Motor neuron (in vitro differentiated cells): ENCODE results near the gene TTC21B. TPM values are rescaled to one million over a fixed set of nuclear protein-coding genes. Genes with fewer than 3 reads are reported as not detected.
"Not testable (repeated sequence)": the region's sequence is repeated elsewhere in the genome, so short reads cannot be mapped to it uniquely, and the experiment has no call there.

Source experiments
- ATAC-seq, 8 experiments: fragments of 200-7000 bp; cut with Tn5 transposase; replicated peaks in 6 of 8; 2 replicates each; pipeline ENCODE4 v1.8.0; 2021; ENCODE audit warnings: mild to moderate bottlenecking in 8 of 8, moderate library complexity in 8 of 8
- H3K27ac ChIP-seq, 2 donors: fragments of 250-450 bp; sonication (Bioruptor Pico); 2 replicates each; pipeline ENCODE4 v1.9.0; 2021; ENCODE audit warnings: antibody characterized with exemption in 2 of 2, mild to moderate bottlenecking in 2 of 2, moderate library complexity in 1 of 2
- H3K4me1 ChIP-seq, 2 donors: fragments of 250-450 bp; sonication (Bioruptor Pico); replicated peaks in 1 of 2; 2 replicates each; pipeline ENCODE4 v1.6.1; 2021; ENCODE audit warnings: antibody characterized with exemption in 2 of 2, mild to moderate bottlenecking in 2 of 2, moderate library complexity in 1 of 2
- H3K4me3 ChIP-seq, 5 donors: fragments of 250-450 bp; sonication (Bioruptor Pico); 2 replicates each; pipeline ENCODE4 v1.9.0; 2021; ENCODE audit warnings: antibody characterized with exemption in 5 of 5, mild to moderate bottlenecking in 5 of 5, moderate library complexity in 4 of 5
- WGBS, 10 experiments: fragments of 450-650 bp; shearing (Covaris generic); methylation state at CpG; one replicate each; pipeline ENCODE4 v1.0.0; 2022; 5-methylcytosine and 5-hydroxymethylcytosine counted together
- in situ Hi-C, 9 experiments: fragments of 400-800 bp; cut with MboI; loops; one replicate each; pipeline ENCODE4 v1.15.0; 2021; ENCODE audit warnings: low sequenced_read_pairs in 9 of 9, low pct_unique_long_range_greater_than_20kb in 2 of 9; ENCODE audit not compliant: unreplicated experiment in 9 of 9
- total RNA-seq, 8 experiments: library from RNA; unstranded; fragments of 300-600 nt; gene quantifications; 2 replicates each; pipeline versions ENCODE4 v1.2.3 to v1.2.4, GENCODE V29; 2022

Gene TTC21B
- total RNA-seq, 8 experiments from 2014 or later = 17.3 to 65.3 (median 25.6) TPM

- Histone ChIP-seq H3K4me1 (peaks cover 7 to 16% of the 10 kb centered on the region in 2 donors), H3K27ac (no peak overlapping the region), H3K4me3 (no peak overlapping the region)
- ATAC-seq = no peak
- WGBS, 10 experiments = 80 to 100% (median 96%) methylated on average over 2 to 5 of the region's 5 CpGs
- in situ Hi-C loops = loop anchor here in 4 of 9 experiments (25.0 kb wide), 4 partner anchors 460 to 860 kb away; partner anchors contain the start of gene SCN2A (in 1 of the 4)
Observed at GRCh38 chr2:165872101-165872791, 81.3 kb downstream of the TTC21B start.

GRCh38 chr2:165871025-165871424, 82.6 kb downstream of the TTC21B start:
- Histone ChIP-seq H3K4me1 (peaks cover 7 to 16% of the 10 kb centered on the region in 2 donors), H3K4me3 (no peak overlapping the region), H3K27ac (peak overlapping the region in 1 of 2 donors; percentile 4)
- in situ Hi-C loops = loop anchor here in 4 of 9 experiments (25.0 kb wide), 4 partner anchors 459 to 859 kb away; partner anchors contain the start of gene SCN2A (in 1 of the 4)
- 80 to 100% (median 98%) methylated on average over 1 to 2 of the region's 2 CpGs; no CpG with 5 or more reads in 2 of the 10 experiments for WGBS, 10 experiments
- ATAC-seq = no peak

- ATAC-seq = peak in 3 of 8 experiments; percentile 15 to 54 (median 37)
- 33 to 100% (median 83%) methylated on average over 1 to 6 of the region's 6 CpGs for WGBS, 10 experiments
- in situ Hi-C loops = loop anchor here in 4 of 9 experiments (25.0 kb wide), 4 partner anchors 458 to 858 kb away; partner anchors contain the start of gene SCN2A (in 1 of the 4)
- H3K4me1 ChIP-seq = peaks cover 7 to 18% of the 10 kb centered on the region in 2 donors
- no peak overlapping the region for H3K27ac ChIP-seq
- no peak overlapping the region for H3K4me3 ChIP-seq
Observed at GRCh38 chr2:165870346-165870745, 83.2 kb downstream of the TTC21B start.

GRCh38 chr2:165868211-165868610, 85.4 kb downstream of the TTC21B start:
- H3K4me1 ChIP-seq = peaks cover 16 to 36% of the 10 kb centered on the region in 2 donors
- peak in 1 of 8 experiments; percentile 41 for ATAC-seq
- in situ Hi-C loops = loop anchor here in 4 of 9 experiments (25.0 kb wide), 4 partner anchors 456 to 856 kb away; partner anchors contain the start of gene SCN2A (in 1 of the 4)
- H3K4me3 ChIP-seq = no peak overlapping the region
- 65 to 100% (median 80%) methylated on average over 1 to 4 of the region's 4 CpGs; no CpG with 5 or more reads in 1 of the 10 experiments for WGBS, 10 experiments
- no peak overlapping the region for H3K27ac ChIP-seq

- in situ Hi-C loops = loop anchor here in 4 of 9 experiments (25.0 kb wide), 4 partner anchors 452 to 852 kb away; partner anchors contain the start of gene SCN2A (in 1 of the 4)
- H3K4me3 ChIP-seq = peak overlapping the region; percentile 15 to 28 (median 20)
Observed at GRCh38 chr2:165864296-165864695, 89.3 kb downstream of the TTC21B start.

GRCh38 chr2:165863810-165864261, 89.7 kb downstream of the TTC21B start:
- peak in 5 of 8 experiments; percentile 85 to 91 (median 90) for ATAC-seq
- peak overlapping the region; percentile 15 to 28 (median 20) for H3K4me3 ChIP-seq
- WGBS, 10 experiments = 0 to 91% (median 38%) methylated on average over 1 to 4 of the region's 5 CpGs; no CpG with 5 or more reads in 3 of the 10 experiments
- H3K27ac ChIP-seq = peak overlapping the region; percentile 65 to 81
- H3K4me1 ChIP-seq = peaks cover 13 to 30% of the 10 kb centered on the region in 2 donors
- in situ Hi-C loops = loop anchor here in 4 of 9 experiments (25.0 kb wide), 4 partner anchors 452 to 852 kb away; partner anchors contain the start of gene SCN2A (in 1 of the 4)

More at GRCh38 chr2:165864296-165864695, 89.3 kb downstream of the TTC21B start:
- peak in 5 of 8 experiments; percentile 94 to 97 (median 96) for ATAC-seq
- Histone ChIP-seq H3K4me1 (peaks cover 13 to 30% of the 10 kb centered on the region in 2 donors), H3K27ac (peak overlapping the region; percentile 30 to 65)
- 0 to 60% (median 14%) methylated on average over 1 to 5 of the region's 6 CpGs for WGBS, 10 experiments

GRCh38 chr2:165861083-165861482, 92.5 kb downstream of the TTC21B start:
- WGBS, 10 experiments = 60 to 100% (median 90%) methylated on average over 1 to 2 of the region's 2 CpGs; no CpG with 5 or more reads in 4 of the 10 experiments
- H3K4me1 ChIP-seq = peaks cover 13 to 27% of the 10 kb centered on the region in 2 donors
- ATAC-seq, H3K4me3 ChIP-seq, H3K27ac ChIP-seq: not testable (repeated sequence)
- in situ Hi-C loops = loop anchor here in 4 of 9 experiments (25.0 kb wide), 4 partner anchors 449 to 849 kb away; partner anchors contain the start of gene SCN2A (in 1 of the 4)

GRCh38 chr2:165859723-165860122, 93.9 kb downstream of the TTC21B start:
- not testable (repeated sequence) for H3K4me3 ChIP-seq, ATAC-seq, H3K27ac ChIP-seq
- WGBS, 10 experiments = 63 to 100% (median 67%) methylated on average over 1 of the region's 2 CpGs; no CpG with 5 or more reads in 5 of the 10 experiments
- H3K4me1 ChIP-seq = peaks cover 11 to 19% of the 10 kb centered on the region in 2 donors
- in situ Hi-C loops = loop anchor here in 4 of 9 experiments (25.0 kb wide), 4 partner anchors 447 to 847 kb away; partner anchors contain the start of gene SCN2A (in 1 of the 4)

GRCh38 chr2:165857876-165858275, 95.7 kb downstream of the TTC21B start:
- no peak overlapping the region for H3K4me3 ChIP-seq
- in situ Hi-C loops = loop anchor here in 4 of 9 experiments (25.0 kb wide), 4 partner anchors 446 to 846 kb away; partner anchors contain the start of gene SCN2A (in 1 of the 4)
- WGBS, 10 experiments = 67 to 100% (median 88%) methylated on average over 1 of the region's 1 CpG
- H3K27ac ChIP-seq = no peak overlapping the region
- ATAC-seq = no peak
- H3K4me1 ChIP-seq = peaks cover 1 to 3% of the 10 kb centered on the region in 2 donors

GRCh38 chr2:165852394-165852793, 101.2 kb downstream of the TTC21B start:
- no peak for ATAC-seq
- Histone ChIP-seq H3K4me3 (no peak overlapping the region), H3K27ac (no peak overlapping the region), H3K4me1 (peaks cover 0 to 3% of the 10 kb centered on the region in 2 donors)
- in situ Hi-C loops = loop anchor here in 4 of 9 experiments (25.0 kb wide), 4 partner anchors 440 to 840 kb away; partner anchors contain the start of gene SCN2A (in 1 of the 4)

GRCh38 chr2:165847001-165847400, 106.6 kb downstream of the TTC21B start:
- Histone ChIP-seq H3K4me3 (no peak overlapping the region), H3K4me1 (peaks cover 0 to 10% of the 10 kb centered on the region in 2 donors), H3K27ac (no peak overlapping the region)
- WGBS, 10 experiments = 20 to 92% (median 52%) methylated on average over 1 to 2 of the region's 2 CpGs; no CpG with 5 or more reads in 3 of the 10 experiments
- no peak for ATAC-seq
- in situ Hi-C loops = no loop called here

GRCh38 chr2:165846056-165846455, 107.5 kb downstream of the TTC21B start:
- Histone ChIP-seq H3K27ac (no peak overlapping the region), H3K4me3 (no peak overlapping the region), H3K4me1 (peaks cover 0 to 10% of the 10 kb centered on the region in 2 donors)
- in situ Hi-C loops = no loop called here
- 67 to 91% (median 86%) methylated on average over 1 to 7 of the region's 7 CpGs for WGBS, 10 experiments
- no peak for ATAC-seq
